Tibial artery (tissue), 4 donors: Measurements from ENCODE around the gene CDK17.

Experiments
- DNase-seq, 2 donors: peaks; one replicate each; pipeline ENCODE4 v3.0.0-alpha.2; 2019
- H3K27ac ChIP-seq, 2 donors: fragments of 200-600 bp; sonication (generic) in 1 of 2; 1 replicate in 1 of 2; 2 replicates in 1 of 2; pipeline ENCODE4 v1.5.1; 2018 to 2019; ENCODE audit warnings: mild to moderate bottlenecking in 1 of 2
- H3K27me3 ChIP-seq, 2 donors: fragments of 200-600 bp; sonication (generic) in 1 of 2; one replicate each; pipeline versions ENCODE4 v1.5.1 to v1.6.0; 2016 to 2019
- H3K36me3 ChIP-seq, 3 donors: fragments of 200-600 bp; sonication (generic) in 2 of 3; one replicate each; pipeline ENCODE4 v1.5.1; 2016 to 2019; ENCODE audit warnings: mild to moderate bottlenecking in 2 of 3
- H3K4me1 ChIP-seq, 4 donors: fragments of 200-600 bp; sonication (generic) in 2 of 4; 1 replicate in 3 of 4; 2 replicates in 1 of 4; pipeline ENCODE4 v1.5.1; 2016 to 2019
- H3K4me3 ChIP-seq, 2 donors: fragments of 200-600 bp; sonication (generic) in 1 of 2; 1 replicate in 1 of 2; 2 replicates in 1 of 2; pipeline ENCODE4 v1.5.1; 2018 to 2019; ENCODE audit warnings: mild to moderate bottlenecking in 2 of 2
- H3K9me3 ChIP-seq, 3 donors: fragments of 200-600 bp; sonication (generic) in 1 of 3; one replicate each; pipeline ENCODE4 v1.5.1; 2016 to 2019
- intact Hi-C: fragments of 100-400 bp; cut with DNase I; formaldehyde crosslinking; loops from one replicate; pipeline ENCODE4 v1.15.0; 2023; ENCODE audit warnings: low total_unique reads
- TF ChIP-seq, protein P1 (sequence below), 2 experiments: fragments of 200-600 bp in 1 of 2; fragments of 450-650 bp in 1 of 2; IDR thresholded peaks; one replicate each; pipeline ENCODE4 v1.5.1; 2017 to 2019; ENCODE audit warnings: antibody characterized with exemption in 2 of 2, mild to moderate bottlenecking in 1 of 2, moderate library complexity in 1 of 2

Gene CDK17

GRCh38 chr12:96402061-96402460, 1.8 kb upstream of the CDK17 start:
- H3K4me3 ChIP-seq = no peak overlapping the region
- H3K27ac ChIP-seq = no peak overlapping the region
- no peak for DNase-seq
- peaks cover 0 to 21% (median 8%) of the 10 kb centered on the region in 4 donors for H3K4me1 ChIP-seq
- H3K36me3 ChIP-seq = no peaks in the 10 kb centered on the region
- TF ChIP-seq, protein P1, sequence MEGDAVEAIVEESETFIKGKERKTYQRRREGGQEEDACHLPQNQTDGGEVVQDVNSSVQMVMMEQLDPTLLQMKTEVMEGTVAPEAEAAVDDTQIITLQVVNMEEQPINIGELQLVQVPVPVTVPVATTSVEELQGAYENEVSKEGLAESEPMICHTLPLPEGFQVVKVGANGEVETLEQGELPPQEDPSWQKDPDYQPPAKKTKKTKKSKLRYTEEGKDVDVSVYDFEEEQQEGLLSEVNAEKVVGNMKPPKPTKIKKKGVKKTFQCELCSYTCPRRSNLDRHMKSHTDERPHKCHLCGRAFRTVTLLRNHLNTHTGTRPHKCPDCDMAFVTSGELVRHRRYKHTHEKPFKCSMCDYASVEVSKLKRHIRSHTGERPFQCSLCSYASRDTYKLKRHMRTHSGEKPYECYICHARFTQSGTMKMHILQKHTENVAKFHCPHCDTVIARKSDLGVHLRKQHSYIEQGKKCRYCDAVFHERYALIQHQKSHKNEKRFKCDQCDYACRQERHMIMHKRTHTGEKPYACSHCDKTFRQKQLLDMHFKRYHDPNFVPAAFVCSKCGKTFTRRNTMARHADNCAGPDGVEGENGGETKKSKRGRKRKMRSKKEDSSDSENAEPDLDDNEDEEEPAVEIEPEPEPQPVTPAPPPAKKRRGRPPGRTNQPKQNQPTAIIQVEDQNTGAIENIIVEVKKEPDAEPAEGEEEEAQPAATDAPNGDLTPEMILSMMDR (IDR thresholded peaks at IDR 0.05) = no peak
- H3K27me3 ChIP-seq = no peaks in the 10 kb centered on the region
- intact Hi-C loops = loop anchor here (10.0 kb wide), 1 partner anchor 367 kb away; the partner anchor contains the start of gene LTA4H
- no peaks in the 10 kb centered on the region for H3K9me3 ChIP-seq

DNA sequence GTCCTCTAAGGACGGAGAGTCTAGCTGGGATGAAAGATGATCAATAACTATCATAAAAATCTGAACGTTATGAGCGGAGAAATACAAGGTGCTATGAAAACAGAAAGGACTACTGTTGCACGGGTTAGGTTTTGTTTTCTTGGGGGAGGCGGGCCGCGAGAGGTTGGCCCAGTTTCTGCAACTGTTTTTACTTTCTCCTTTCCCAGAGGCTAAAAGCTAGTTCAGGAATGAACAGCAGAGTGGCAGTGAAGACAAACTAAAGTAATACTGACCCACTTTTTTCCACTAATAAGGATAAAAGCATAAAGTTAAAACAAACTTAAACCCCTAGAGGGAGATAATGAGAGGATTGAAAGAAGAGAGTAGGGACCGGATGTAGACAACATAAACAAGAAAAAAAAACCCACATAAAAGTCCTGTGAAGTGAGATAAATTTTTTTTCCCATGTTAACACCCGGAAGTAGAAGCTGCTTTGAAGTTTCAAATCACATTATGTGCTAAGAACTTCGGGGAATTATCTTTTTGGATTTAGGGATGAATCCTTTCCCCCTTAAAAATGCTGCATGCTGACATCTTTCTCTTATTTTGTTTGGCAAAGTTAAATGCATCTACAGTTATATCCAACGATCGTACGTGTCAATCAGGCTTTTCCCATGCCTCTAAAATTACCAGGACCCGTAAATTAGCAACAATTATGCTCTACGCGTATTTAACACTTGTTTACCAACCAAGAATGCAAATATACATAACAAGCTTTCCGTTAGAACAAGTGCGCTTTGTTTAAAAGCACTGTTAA, 1.0 kb upstream of the CDK17 start:
- Histone ChIP-seq H3K27me3 (no peaks in the 10 kb centered on the region), H3K4me3 (peak overlapping the region; percentile 88 to 93), H3K4me1 (peaks cover 0 to 24% (median 10%) of the 10 kb centered on the region in 4 donors), H3K27ac (peak overlapping the region; percentile 99 to 100), H3K36me3 (no peaks in the 10 kb centered on the region), H3K9me3 (no peaks in the 10 kb centered on the region)
- TF ChIP-seq, protein P1 (IDR thresholded peaks at IDR 0.05) = peak in 1 of 2 experiments; percentile 8
- intact Hi-C loops = loop anchor here (10.0 kb wide), 1 partner anchor 366 kb away; the partner anchor contains the start of gene LTA4H
- no peak for DNase-seq

GRCh38 chr12:96400631-96401075, 414 bp upstream of the CDK17 start:
- H3K36me3 ChIP-seq = no peaks in the 10 kb centered on the region
- TF ChIP-seq, protein P1 (IDR thresholded peaks at IDR 0.05) = no peak
- peak overlapping the region; percentile 99 to 100 for H3K27ac ChIP-seq
- peaks cover 0 to 24% (median 10%) of the 10 kb centered on the region in 4 donors for H3K4me1 ChIP-seq
- H3K27me3 ChIP-seq = no peaks in the 10 kb centered on the region
- no peak for DNase-seq
- H3K4me3 ChIP-seq = peak overlapping the region; percentile 88 to 93
- H3K9me3 ChIP-seq = no peaks in the 10 kb centered on the region
- intact Hi-C loops = loop anchor here (10.0 kb wide), 1 partner anchor 366 kb away; the partner anchor contains the start of gene LTA4H

- Histone ChIP-seq H3K27me3 (no peaks in the 10 kb centered on the region), H3K36me3 (no peaks in the 10 kb centered on the region), H3K27ac (peak overlapping the region; percentile 99 to 100), H3K4me1 (peaks cover 0 to 24% (median 10%) of the 10 kb centered on the region in 4 donors), H3K9me3 (no peaks in the 10 kb centered on the region), H3K4me3 (peak overlapping the region; percentile 88 to 93)
- DNase-seq = peak; percentile 72 to 87
- intact Hi-C loops = loop anchor here (10.0 kb wide), 2 partner anchors 165 to 335 kb away; no protein-coding TSS in a partner anchor
- TF ChIP-seq, protein P1 (IDR thresholded peaks at IDR 0.05) = peak; percentile 18 to 28
Observed at GRCh38 chr12:96399120-96399918, 920 bp downstream of the CDK17 start.

DNA sequence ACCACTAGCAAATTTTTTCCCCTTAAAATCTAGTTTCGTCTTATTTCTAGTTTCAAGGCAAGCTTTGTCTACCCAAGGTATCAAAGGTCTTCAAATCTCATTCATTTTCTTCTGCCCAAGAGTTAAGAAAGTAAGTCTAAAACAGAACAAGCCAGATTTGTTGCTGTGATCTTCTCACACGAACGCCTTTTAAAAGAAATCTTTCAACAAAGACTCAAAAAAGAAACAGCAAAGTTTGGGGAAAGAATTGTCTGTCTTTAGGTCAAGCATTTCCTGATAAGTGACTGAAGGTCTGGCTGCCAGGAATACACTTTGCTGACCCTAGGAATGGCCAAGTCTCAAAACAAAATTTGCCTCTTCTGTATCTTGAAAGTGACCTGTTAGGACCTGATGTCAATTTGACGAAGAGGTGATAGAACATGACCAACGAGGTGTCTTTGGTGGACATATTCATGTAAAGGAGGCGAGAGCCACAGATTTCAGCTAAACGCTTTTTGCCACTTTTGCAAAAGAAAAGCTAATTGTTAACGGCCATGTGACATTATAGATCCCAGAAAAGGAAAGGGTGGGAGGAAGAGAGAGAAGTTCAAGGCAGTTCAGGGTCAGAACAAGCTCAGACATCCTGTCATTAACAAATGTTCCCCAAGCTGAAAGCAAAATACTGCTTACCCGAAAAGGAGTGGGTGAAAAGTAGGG, 1.7 kb downstream of the CDK17 start:
- Histone ChIP-seq H3K4me3 (peak overlapping the region; percentile 88 to 93), H3K9me3 (no peaks in the 10 kb centered on the region), H3K27me3 (no peaks in the 10 kb centered on the region), H3K4me1 (peaks cover 0 to 24% (median 10%) of the 10 kb centered on the region in 4 donors), H3K36me3 (no peaks in the 10 kb centered on the region), H3K27ac (peak overlapping the region; percentile 99 to 100)
- TF ChIP-seq, protein P1 (IDR thresholded peaks at IDR 0.05) = no peak
- no peak for DNase-seq
- intact Hi-C loops = loop anchor here (10.0 kb wide), 2 partner anchors 164 to 334 kb away; no protein-coding TSS in a partner anchor
